Neutrophil (primary cell): ENCODE results near the gene GAPDHS.

Experiments used
- H3K27ac ChIP-seq: fragments of 200-600 bp; sonication (generic); 2 replicates; pipeline ENCODE4 v1.5.1; 2016; ENCODE audit warnings: mild to moderate bottlenecking, moderate library complexity
- H3K27me3 ChIP-seq: fragments of 200-600 bp; sonication (generic); 2 replicates; pipeline ENCODE4 v1.6.0; 2016; ENCODE audit warnings: mild to moderate bottlenecking
- H3K36me3 ChIP-seq: fragments of 200-600 bp; sonication (generic); 2 replicates; pipeline ENCODE4 v1.5.1; 2017
- H3K4me1 ChIP-seq, 2 experiments: fragments of 200-600 bp in 1 of 2; sonication (generic) in 1 of 2; 1 replicate in 1 of 2; 2 replicates in 1 of 2; pipeline versions ENCODE4 v1.5.1 to v1.6.1; 2013 to 2016; ENCODE audit warnings: low read depth in 1 of 2, low read length in 1 of 2, mild to moderate bottlenecking in 1 of 2, moderate library complexity in 1 of 2; ENCODE audit not compliant: control insufficient read depth in 1 of 2, insufficient read depth in 1 of 2
- H3K4me3 ChIP-seq, 2 experiments: fragments of 200-600 bp in 1 of 2; sonication (generic) in 1 of 2; 1 replicate in 1 of 2; 2 replicates in 1 of 2; pipeline ENCODE4 v1.5.1; 2013 to 2016; ENCODE audit warnings: low read depth in 1 of 2, low read length in 1 of 2, mild to moderate bottlenecking in 1 of 2, moderate library complexity in 1 of 2
- H3K9me3 ChIP-seq: fragments of 200-600 bp; sonication (generic); 2 replicates; pipeline ENCODE4 v1.5.1; 2016
- TF ChIP-seq, protein P1 (sequence below): fragments of 200-600 bp; sonication (generic); IDR thresholded peaks from 2 replicates; pipeline ENCODE4 v1.5.1; 2016; ENCODE audit warnings: antibody characterized with exemption

Gene GAPDHS

DNA sequence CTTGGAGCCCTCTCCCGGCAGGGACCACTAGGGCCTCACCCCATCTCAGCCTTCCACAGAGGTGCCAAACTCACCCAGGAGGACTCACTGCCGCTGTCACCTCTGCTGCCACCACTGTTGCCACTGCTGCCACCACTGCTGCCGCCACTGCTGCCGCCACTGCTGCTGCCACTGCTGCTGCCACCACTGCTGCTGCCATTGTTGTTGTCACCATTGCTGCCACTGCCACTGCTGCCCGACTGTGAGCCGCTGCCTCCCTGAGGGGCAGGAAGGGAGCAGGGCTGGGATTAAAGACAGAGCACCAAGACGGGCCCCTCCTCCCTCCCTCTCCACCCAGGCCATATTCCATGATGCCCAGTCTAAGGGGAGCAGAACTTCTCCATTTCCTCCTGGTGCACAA, 21.9 kb upstream of the GAPDHS start:
- H3K4me3 ChIP-seq: no peak overlapping the region

GRCh38 chr19:35512831-35513627, 20.2 kb upstream of the GAPDHS start:
- peaks cover 70% of the 10 kb centered on the region for H3K27me3 ChIP-seq
- peaks cover 0 to 5% of the 10 kb centered on the region in 2 experiments for H3K4me1 ChIP-seq
- TF ChIP-seq, protein P1, sequence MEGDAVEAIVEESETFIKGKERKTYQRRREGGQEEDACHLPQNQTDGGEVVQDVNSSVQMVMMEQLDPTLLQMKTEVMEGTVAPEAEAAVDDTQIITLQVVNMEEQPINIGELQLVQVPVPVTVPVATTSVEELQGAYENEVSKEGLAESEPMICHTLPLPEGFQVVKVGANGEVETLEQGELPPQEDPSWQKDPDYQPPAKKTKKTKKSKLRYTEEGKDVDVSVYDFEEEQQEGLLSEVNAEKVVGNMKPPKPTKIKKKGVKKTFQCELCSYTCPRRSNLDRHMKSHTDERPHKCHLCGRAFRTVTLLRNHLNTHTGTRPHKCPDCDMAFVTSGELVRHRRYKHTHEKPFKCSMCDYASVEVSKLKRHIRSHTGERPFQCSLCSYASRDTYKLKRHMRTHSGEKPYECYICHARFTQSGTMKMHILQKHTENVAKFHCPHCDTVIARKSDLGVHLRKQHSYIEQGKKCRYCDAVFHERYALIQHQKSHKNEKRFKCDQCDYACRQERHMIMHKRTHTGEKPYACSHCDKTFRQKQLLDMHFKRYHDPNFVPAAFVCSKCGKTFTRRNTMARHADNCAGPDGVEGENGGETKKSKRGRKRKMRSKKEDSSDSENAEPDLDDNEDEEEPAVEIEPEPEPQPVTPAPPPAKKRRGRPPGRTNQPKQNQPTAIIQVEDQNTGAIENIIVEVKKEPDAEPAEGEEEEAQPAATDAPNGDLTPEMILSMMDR: no peak
- H3K9me3 ChIP-seq: no peaks in the 10 kb centered on the region
- H3K4me3 ChIP-seq: no peak overlapping the region
- H3K27ac ChIP-seq: no peak overlapping the region
- H3K36me3 ChIP-seq: no peaks in the 10 kb centered on the region

More for the DNA sequence above, 21.9 kb upstream of the GAPDHS start:
- Histone ChIP-seq H3K36me3 (no peaks in the 10 kb centered on the region), H3K27ac (no peak overlapping the region), H3K9me3 (no peaks in the 10 kb centered on the region), H3K27me3 (peaks cover 86% of the 10 kb centered on the region), H3K4me1 (peaks cover 0 to 5% of the 10 kb centered on the region in 2 experiments)
- TF ChIP-seq, protein P1: no peak

GRCh38 chr19:35513628-35514281, 19.5 kb upstream of the GAPDHS start, which contains the start of gene DMKN:
DMKN (minus strand) TSS chr19:35513649; CDS start chr19:35513475, 174 bp downstream.
- TF ChIP-seq, protein P1: no peak
- peaks cover 0 to 5% of the 10 kb centered on the region in 2 experiments for H3K4me1 ChIP-seq
- no peak within 1 kb of the TSS for H3K4me3 ChIP-seq
- no peak within 1 kb of the TSS for H3K27ac ChIP-seq
- no peaks in the 10 kb centered on the region for H3K36me3 ChIP-seq
- peaks cover 62% of the 10 kb centered on the region for H3K27me3 ChIP-seq
- H3K9me3 ChIP-seq: no peaks in the 10 kb centered on the region

- no peaks in the 10 kb centered on the region for H3K36me3 ChIP-seq
- TF ChIP-seq, protein P1: no peak
- no peak overlapping the region for H3K27ac ChIP-seq
- H3K27me3 ChIP-seq: peaks cover 56% of the 10 kb centered on the region
- H3K4me1 ChIP-seq: peaks cover 0 to 5% of the 10 kb centered on the region in 2 experiments
- no peak overlapping the region for H3K4me3 ChIP-seq
- H3K9me3 ChIP-seq: no peaks in the 10 kb centered on the region
These were observed 18.9 kb upstream of the GAPDHS start for GRCh38 chr19:35514282-35514809.

DNA sequence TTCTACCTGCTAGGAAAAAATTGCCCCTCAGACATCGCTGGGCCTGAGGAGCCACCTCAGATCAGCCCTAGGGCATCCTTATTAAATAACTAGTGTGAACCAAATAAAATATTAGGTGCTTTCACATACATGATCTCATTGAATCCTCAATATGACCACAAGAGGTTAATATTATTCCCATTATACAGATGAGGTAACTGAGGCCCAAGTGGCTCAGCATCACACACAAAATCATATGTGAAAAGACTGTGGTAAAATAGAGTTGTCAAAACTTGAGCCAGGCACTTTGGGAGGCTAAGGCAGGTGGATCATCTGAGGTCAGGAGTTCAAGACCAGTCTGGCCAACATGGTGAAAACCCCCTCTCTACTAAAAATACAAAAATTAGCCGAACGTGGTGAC, 16.9 kb upstream of the GAPDHS start:
- H3K36me3 ChIP-seq: no peaks in the 10 kb centered on the region
- H3K4me1 ChIP-seq: no peaks in the 10 kb centered on the region
- H3K27ac ChIP-seq: no peak overlapping the region
- TF ChIP-seq, protein P1: no peak
- peaks cover 37% of the 10 kb centered on the region for H3K27me3 ChIP-seq
- no peaks in the 10 kb centered on the region for H3K9me3 ChIP-seq
- no peak overlapping the region for H3K4me3 ChIP-seq
